GM23338 (cell line): Measurements from ENCODE around the gene PKDCC. TPM values are rescaled to one million over a fixed set of nuclear protein-coding genes. Genes with fewer than 3 reads are reported as not detected.

ENCODE experiments used
- CREB1 ChIP-seq: fragments of 250-450 bp; sonication (Bioruptor Pico); IDR thresholded peaks from 2 replicates; pipeline ENCODE4 v1.5.0; 2020; ENCODE audit warnings: low read depth, mild to moderate bottlenecking, moderate library complexity
- CTCF ChIP-seq, 2 experiments: fragments of 200-600 bp in 1 of 2; sonication (generic) in 1 of 2; conservative IDR thresholded peaks; 2 replicates each; pipeline versions ENCODE4 v1.5.1 to v1.6.1; 2016 to 2017; ENCODE audit warnings: antibody characterized with exemption in 2 of 2, low read depth in 2 of 2, mild to moderate bottlenecking in 2 of 2, moderate library complexity in 1 of 2
- EZH2 ChIP-seq: fragments of 200-600 bp; sonication (generic); IDR thresholded peaks from one replicate; pipeline ENCODE4 v1.8.0; 2017; ENCODE audit warnings: antibody characterized with exemption, mild to moderate bottlenecking, low read depth; ENCODE audit not compliant: unreplicated experiment
- EZH2phosphoT487 ChIP-seq: fragments of 200-600 bp; sonication (generic); IDR thresholded peaks from one replicate; pipeline ENCODE4 v1.8.1; 2018; ENCODE audit warnings: antibody characterized with exemption; ENCODE audit not compliant: unreplicated experiment
- JUNB ChIP-seq: IDR thresholded peaks from one replicate; pipeline ENCODE4 v1.6.1; 2016; ENCODE audit warnings: antibody characterized with exemption; ENCODE audit not compliant: unreplicated experiment
- NANOG ChIP-seq: IDR thresholded peaks from 2 replicates; pipeline ENCODE4 v1.6.1; 2016; ENCODE audit warnings: antibody characterized with exemption, borderline replicate concordance
- POLR2AphosphoS5 ChIP-seq: IDR thresholded peaks from 2 replicates; pipeline ENCODE4 v1.6.1; 2016; ENCODE audit warnings: antibody characterized with exemption, low read depth
- STAT1 ChIP-seq: IDR thresholded peaks from one replicate; pipeline ENCODE4 v1.6.1; 2016; ENCODE audit warnings: antibody characterized with exemption; ENCODE audit not compliant: unreplicated experiment
- ZNF114 ChIP-seq: fragments of 250-450 bp; sonication (Bioruptor Pico); IDR thresholded peaks from 2 replicates; pipeline ENCODE4 v1.5.0; 2020; ENCODE audit warnings: mild to moderate bottlenecking, moderate library complexity
- ZNF331 ChIP-seq: fragments of 250-450 bp; sonication (Bioruptor Pico); IDR thresholded peaks from 2 replicates; pipeline ENCODE4 v1.5.0; 2020; ENCODE audit warnings: low read depth, mild to moderate bottlenecking, moderate library complexity
- ZNF462 ChIP-seq: fragments of 250-450 bp; sonication (Bioruptor Pico); IDR thresholded peaks from 2 replicates; pipeline ENCODE4 v1.5.0; 2020; ENCODE audit warnings: mild to moderate bottlenecking, moderate library complexity
- polyA plus RNA-seq: library from polyadenylated mRNA; unstranded; fragments of >200 nt; fragmentation: Nextera tagmentation; extraction: Ambion mirVana; gene quantifications from 2 replicates; pipeline ENCODE4 v1.2.1, GENCODE V29; 2016
- total RNA-seq: library from RNA; depleted of rRNA; stranded (reverse); fragments of >200 nt; shearing (Covaris generic); gene quantifications from 2 replicates; pipeline ENCODE4 v1.2.3, GENCODE V29; 2014
- TF ChIP-seq, protein P1 (sequence below): IDR thresholded peaks from one replicate; pipeline ENCODE4 v1.6.1; 2018; ENCODE audit warnings: antibody characterized with exemption; ENCODE audit not compliant: unreplicated experiment

Gene PKDCC
- total and polyA plus RNA-seq, 2 experiments from 2014 or later: 7.0 to 44.8 TPM

DNA sequence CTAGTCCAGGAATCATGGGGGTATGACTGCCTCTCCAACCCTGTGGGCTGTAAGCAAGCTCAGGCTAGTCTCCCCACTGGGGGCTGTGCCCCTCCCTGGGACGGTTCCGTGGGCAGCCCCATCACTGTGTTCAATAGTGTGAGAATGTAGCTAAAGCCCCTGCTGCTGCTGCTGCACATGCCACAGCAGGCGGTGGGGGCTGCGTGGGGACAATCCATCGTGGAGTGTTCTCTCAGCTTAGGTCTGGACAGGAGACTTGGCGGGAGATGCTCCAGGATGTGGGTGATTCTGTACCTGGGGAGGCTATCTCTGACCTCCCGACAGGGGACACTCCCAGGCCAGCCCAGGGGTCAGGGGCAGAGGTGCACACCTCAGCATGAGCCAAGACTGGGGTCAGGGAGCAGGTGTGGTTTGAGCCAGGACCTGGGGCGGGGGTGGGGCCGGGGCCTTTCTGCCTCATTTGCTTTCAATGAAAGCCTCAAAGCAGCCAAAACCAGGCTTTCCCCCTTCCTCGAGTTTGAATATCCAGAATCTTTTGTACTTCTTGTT, 10.2 kb downstream of the PKDCC start (continued):
- TF ChIP-seq ZNF462 (CRISPR knock-in tag) (no peak), ZNF331 (CRISPR knock-in tag) (no peak), EZH2 (no peak), EZH2phosphoT487 (no peak), JUNB (no peak), NANOG (no peak), POLR2AphosphoS5 (no peak), STAT1 (no peak), ZNF114 (CRISPR knock-in tag) (no peak), CREB1 (CRISPR knock-in tag) (no peak), CTCF (conservative IDR thresholded peaks at IDR 0.05; ENCODE audit: low read depth in 2 of 2) (no peak)
- TF ChIP-seq, protein P1, sequence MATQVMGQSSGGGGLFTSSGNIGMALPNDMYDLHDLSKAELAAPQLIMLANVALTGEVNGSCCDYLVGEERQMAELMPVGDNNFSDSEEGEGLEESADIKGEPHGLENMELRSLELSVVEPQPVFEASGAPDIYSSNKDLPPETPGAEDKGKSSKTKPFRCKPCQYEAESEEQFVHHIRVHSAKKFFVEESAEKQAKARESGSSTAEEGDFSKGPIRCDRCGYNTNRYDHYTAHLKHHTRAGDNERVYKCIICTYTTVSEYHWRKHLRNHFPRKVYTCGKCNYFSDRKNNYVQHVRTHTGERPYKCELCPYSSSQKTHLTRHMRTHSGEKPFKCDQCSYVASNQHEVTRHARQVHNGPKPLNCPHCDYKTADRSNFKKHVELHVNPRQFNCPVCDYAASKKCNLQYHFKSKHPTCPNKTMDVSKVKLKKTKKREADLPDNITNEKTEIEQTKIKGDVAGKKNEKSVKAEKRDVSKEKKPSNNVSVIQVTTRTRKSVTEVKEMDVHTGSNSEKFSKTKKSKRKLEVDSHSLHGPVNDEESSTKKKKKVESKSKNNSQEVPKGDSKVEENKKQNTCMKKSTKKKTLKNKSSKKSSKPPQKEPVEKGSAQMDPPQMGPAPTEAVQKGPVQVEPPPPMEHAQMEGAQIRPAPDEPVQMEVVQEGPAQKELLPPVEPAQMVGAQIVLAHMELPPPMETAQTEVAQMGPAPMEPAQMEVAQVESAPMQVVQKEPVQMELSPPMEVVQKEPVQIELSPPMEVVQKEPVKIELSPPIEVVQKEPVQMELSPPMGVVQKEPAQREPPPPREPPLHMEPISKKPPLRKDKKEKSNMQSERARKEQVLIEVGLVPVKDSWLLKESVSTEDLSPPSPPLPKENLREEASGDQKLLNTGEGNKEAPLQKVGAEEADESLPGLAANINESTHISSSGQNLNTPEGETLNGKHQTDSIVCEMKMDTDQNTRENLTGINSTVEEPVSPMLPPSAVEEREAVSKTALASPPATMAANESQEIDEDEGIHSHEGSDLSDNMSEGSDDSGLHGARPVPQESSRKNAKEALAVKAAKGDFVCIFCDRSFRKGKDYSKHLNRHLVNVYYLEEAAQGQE: no peak
